GM18508 (cell line): ENCODE results near the gene SFI1.
A peak's percentile ranks its signal among the peaks of the same experiment; 100 is the strongest.
"Not testable (repeated sequence)": the region's sequence is repeated elsewhere in the genome, so short reads cannot be mapped to it uniquely, and the experiment has no call there.

ENCODE experiments used
- ATAC-seq: cut with Tn5 transposase; IDR thresholded peaks from one replicate; pipeline ENCODE4 v1.9.1; 2021; ENCODE audit warnings: moderate number of reproducible peaks; ENCODE audit not compliant: insufficient read depth, unreplicated experiment

Gene SFI1

DNA sequence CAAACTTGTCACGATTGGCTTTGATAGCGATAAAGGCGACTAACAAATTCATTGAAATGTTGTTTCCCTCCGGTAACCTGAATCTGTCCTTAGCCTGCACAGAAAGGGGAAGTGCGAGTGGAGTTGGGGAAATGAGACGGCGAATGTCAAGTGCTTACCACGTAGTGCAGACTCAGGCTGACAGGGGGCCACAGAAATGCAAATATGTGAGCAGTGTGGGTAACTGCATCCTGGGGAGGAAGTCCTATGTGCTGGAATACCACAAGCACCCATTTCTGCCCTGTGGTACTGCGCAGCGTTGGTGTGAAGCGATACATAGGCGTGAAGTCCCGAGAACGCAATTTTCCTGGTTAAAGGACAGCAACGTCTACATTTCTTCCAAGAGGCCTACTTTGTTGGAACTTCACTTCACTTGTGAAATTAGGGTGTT, 5.8 kb upstream of the SFI1 start:
- ATAC-seq, result peak; percentile 37

DNA sequence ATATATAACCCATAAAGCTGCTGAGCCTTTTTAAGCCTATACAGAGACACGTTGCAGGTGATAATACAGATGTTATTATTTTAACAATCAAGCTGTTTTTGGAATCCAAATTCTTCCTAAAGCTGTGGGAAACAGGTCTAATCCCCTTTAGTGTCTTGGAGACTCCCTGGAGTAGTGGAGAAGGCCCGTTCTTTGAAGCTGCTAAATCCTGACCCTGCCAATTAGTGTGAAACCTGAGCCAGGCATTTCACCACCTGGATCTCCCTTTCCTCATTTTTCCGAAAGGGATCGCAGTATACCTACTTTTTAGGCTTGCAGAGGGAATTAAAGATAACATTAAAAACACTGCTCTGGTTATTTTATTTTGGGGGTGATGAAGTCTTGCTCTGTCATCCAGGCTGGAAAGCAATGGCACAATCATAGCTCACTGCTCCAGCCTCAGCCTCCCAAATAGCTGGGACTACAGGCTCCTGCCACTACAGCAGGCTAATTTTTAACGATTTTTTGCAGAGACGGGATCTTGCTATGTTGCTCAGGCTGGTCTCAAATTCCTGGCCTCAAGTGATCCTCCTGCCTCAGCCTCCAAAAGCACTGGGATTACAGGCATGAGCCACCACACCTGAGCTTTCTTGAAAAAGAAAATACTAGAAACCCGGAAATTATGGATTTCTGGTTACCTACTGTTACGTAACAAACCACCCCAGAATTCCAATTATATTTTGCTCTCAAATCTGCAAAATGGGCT, 4.9 kb upstream of the SFI1 start:
- ATAC-seq, result no peak

DNA sequence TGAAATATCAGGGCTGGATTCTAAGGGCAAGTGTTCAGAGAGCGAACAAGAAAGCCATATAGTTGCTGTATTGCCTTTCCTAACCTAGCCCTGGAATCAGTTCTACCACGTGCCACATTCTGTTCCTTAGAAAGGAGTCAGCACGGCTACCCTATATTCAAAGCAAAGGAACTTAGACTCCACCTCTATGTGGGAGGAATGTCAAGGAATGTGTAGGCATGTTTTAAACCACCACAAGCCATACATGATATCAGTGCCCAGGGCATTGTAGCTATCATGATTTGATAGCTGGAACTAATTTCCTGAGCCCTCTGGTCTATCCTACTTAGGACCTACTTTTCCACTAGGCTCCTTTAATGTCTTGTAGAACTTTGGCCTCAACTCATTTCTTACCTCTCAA, 4.2 kb upstream of the SFI1 start:
- no peak for ATAC-seq

DNA sequence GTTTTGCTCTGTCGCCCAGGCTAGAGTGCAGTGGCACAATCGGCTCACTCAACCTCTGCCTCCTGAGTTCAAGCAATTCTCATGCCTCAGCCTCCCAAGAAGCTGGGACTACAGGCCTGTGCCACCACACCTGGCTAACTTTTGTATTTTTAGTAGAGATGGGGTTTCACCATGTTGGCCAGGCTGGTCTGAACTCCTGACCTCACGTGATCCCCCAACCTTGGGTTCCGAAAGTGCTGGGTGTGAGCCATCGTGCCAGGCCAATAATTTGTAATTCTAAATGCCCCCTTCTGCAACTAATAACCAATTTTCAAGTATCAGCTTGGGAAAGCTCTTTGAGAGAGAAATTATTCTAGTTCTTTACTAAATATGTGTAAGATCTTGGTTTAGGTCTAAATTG, 3.0 kb upstream of the SFI1 start:
- ATAC-seq, result not testable (repeated sequence)

DNA sequence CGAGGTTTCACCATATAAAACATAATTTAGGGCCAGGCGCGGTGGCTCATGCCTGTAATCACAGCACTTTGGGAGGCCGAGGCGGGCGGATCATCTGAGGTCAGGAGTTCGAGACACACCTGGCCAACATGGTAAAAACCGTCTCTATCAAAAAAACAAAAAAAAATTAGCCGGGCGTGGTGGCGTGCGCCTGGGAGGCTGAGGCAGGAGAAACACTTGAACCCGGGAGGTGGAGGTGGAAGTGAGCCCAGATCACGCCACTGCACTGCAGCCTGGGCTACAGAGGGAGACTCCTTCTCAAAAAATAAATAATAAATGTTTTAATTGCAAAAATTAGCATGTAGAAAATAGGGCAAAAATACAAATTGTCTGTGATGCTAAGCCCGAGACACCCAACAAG, 993 bp upstream of the SFI1 start:
- ATAC-seq, result no peak

DNA sequence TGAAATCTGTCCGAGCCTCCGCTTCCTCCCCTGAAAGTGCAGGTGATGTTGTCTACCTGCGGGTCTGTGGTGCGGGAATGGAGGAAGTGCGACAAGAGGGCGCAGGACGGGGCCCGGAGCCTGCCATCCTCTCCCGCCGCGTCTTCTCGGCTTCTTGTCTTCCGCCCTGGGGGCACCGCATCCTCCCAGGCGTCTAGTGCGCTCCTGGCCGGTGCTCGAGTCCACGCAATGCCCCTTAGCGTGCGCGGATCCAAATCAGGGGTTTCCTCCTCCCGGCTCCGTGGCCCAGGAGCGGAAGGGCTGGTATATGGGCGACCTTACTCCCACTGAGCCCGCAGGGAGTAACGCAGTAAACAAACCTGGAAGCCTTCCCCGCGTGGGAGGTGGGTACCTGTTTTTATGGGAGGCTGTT, 405 bp downstream of the SFI1 start:
- ATAC-seq, result no peak

DNA sequence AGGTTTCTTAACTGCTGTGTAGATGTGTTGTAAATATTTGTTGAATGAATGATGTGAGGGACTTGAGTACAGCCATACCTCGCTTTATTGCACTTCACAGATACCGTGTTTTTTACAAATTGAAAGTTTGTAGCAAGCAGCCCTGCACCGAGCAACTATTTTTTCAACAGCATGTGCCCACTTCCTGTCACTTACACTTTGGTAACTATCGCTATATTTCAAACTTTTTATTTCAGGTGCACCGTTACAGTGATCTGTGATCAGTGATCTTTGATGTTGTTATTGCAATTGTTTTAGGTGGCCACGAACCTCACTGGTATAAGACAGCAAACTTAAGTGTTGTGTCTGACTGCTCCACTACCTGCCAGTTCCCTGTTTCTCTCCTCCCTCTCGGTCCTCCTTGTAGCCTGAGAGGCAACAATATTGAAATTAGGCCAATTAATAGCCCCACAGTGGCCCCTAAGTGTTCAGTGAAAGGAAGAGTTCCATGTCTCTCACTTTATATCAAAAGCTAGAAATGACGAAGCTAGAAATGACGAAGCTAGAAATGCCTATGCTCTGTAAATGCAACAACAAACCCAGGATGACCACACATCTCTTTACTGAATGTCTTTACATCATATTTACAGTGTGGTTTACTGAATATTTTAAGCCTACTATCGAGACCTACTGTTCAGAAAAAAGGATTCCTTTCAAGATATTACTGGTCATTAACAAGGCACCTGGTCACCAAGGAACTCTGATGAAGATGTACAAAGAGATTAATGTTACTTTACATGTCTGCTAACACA, 1.0 kb downstream of the SFI1 start:
- no peak for ATAC-seq

DNA sequence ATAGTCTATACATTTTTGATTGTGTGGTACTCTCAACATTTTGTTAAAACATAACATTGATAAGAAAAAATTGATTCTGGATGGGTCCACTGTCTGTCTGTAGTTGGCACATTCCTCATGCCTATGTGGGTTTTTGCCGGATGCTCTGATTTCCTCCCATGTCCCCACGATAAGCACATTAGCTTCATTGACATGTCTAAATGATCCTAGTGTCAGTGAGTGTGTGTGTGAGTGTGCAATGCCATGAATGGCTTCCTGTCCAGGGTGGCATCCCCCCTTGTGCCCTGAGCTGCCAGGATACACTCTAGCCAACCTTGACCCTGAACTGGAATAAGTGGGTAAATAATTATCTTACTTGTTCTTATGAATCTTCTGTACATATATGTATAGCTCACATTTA, 5.4 kb downstream of the SFI1 start:
- ATAC-seq, result no peak

DNA sequence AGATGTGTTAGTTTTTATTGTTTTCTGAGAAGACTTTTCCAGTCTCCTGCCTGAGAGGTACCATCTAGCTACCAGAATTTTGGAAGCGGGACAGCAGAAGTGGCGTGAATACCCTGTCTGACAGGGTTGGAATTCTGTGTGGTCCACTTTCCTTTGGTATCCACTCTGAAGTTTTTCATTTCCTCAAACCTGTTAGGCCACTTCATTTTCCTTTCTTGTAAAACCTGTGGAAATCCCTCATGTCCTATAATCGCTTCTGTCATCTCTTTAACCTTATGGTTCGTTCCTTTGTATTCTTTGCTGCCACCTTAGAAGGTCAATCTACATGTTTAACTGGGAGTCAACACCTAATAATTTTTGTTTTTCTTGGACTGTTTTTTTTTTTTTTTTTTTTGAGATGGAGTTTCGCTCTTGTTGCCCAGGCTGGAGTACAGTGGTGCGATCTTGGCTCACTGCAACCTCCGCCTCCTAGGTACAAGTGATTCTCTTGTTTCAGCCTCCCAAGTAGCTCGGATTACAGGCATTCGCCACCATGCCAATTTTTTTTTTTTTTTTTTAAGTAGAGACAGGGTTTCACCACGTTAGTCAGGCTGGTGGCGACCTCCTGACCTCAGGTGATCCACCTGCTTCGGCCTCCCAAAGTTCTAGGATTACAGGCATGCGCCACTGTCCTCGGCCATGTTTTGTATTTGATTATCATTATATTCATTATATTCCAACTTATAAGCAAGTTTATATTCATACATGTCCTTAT, 7.1 kb downstream of the SFI1 start:
- ATAC-seq, result no peak

DNA sequence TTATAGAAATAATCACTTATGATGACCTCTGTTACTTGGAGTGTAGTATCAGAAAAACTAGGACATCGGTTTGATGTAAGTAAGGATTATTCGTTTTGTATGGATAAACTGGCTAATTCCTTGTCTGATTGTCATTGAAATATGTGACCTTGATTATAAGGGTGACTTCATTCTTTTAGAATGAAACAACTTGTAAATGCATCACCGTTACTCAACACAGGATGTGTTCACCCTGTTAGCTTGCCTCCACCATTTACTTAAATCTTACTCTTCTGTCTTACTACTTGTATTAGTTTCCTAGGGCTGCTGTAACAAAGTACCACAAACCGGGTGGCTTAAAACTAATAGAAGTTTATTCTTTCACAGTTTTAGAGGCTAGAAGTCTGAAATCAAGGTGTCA, 7.9 kb downstream of the SFI1 start:
- no peak for ATAC-seq

DNA sequence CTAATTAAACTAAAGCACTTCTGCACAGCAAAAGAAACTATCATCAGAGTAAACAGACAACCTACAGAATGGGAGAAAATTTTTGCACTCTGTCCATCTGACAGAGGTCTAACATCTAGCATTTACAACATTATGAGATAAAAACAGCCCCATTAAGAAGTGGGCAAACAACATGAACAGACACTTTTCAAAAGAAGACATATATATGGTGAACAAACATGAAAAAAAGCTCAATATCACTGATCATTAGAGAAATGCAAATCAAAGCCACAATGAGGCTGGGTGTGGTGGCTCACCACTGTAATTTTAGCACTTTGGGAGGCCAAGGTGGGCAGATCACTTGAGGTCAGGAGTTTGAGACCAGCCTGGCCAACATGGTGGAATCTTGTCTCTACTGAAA, 11.2 kb downstream of the SFI1 start:
- not testable (repeated sequence) for ATAC-seq

DNA sequence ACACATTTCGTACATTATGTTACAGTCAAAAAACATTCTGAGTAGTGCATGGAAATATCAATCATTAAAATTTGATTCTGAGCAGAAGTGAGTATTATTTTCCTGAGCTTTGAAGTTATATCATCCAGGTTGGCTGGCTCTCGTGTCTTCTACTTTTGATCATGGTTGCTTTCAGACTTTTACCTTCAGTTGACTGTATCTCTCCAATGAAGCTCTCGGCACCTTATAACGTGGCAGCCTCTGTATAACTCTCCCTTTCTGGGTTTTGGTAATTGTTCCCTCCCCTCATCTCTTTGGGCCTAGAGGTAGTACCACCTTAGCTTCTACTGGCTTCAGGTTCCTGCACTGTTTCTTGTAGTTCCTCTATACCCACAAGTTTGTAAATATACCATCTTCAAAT, 12.2 kb downstream of the SFI1 start:
- ATAC-seq, result no peak

DNA sequence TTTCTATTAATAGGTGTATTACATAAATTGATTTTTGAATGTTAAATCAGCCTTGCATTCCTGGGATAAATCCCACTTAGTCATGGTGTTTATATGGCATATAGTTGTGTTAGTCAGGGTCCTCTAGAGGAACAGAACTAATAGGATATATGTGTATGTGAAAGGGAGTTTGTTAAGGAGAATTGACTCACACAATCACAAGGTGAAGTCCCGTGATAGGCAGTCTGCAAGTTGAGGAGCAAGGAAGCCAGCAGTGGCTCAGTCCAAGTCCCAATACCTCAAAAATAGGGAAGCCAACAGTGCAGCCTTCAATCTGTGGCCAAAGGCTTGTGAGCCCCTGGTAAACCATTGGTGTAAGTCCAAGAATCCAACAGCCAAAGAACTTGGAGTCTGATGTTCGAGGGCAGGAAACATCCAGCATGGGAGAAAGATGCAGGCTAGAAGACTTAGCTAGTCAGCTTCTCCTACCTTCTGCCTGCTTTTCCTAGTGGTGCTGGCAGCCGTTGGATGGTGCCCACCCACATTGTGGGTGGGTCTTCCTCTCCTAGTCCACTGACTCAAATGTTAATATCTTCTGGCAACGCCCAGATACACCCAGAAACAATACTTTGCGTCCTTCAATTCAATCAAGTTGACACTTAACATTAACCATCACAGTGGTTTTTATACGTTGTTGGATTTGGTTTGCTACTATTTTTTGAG, 12.9 kb downstream of the SFI1 start:
- no peak for ATAC-seq

DNA sequence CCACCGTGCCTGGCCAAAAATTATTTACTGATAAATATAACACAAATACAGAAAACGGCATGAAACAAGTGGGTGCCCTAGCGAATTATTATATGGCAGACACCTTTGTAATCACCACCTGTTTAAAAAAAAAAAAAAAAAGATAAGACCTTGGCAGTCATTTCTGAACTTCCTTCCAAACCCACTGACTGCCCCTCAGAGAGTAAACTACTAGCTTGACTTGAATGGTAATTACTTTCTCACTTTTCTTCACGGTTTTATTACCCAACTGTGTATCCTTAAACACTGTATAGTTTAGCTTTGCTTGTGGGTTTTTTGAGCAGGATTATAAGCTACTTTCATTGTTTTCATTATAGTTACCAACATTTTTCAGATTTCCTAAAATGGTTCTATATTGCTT, 23.7 kb downstream of the SFI1 start:
- ATAC-seq, result no peak

DNA sequence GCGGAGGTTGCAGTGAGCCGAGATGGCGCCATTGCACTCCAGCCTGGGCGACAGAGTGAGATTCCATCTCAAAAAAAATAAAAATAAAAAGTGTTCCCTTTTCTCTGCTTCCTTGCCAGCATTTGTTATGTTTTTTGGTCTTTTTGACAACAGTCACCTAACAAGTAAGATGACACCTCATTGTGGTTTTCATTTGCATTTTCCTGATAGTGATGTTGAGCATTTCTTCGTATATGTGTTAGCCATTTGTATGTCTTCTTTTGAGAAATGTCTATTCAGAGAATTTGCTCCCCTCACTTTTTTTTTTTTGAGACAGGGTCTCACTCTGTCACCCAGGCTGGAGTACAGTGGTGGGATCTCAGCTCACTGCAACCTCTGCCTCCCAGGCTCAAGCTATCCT, 27.8 kb downstream of the SFI1 start:
- ATAC-seq, result not testable (repeated sequence)

DNA sequence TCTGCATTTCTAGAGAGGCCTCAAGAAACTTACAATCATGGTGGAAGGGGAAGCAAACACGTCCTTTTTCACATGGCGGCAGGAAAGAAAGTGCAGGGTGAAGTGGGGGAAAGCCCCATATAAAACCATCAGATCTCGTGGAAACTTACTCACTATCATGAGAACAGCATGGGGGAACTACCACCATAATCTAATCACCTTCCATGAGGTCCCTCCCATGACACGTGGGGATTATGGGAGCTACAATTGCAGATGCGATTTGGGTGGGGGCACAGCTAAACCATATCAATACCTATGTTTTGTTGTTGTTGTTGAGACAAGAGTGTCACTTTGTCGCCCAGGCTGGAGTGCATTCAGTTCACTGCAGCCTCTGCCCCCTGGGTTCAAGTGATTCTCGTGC, 29.9 kb downstream of the SFI1 start:
- ATAC-seq, result no peak

DNA sequence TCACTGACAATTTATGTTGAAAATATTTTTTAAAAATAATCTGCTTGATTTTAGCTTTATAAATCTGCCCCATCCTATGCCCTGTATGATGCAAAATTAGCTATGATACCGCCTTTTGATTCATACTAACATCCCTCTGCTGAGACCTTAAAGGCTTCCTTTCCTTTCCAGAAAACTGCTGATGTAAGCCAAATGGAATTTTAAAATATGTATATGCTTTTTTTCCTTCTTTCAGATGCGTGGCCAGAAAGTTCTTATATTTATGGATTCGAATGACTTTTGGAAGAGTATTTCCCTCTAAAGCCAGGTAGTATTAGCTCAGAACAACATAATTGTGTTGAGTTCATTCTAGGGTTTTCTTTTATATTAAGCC, 34.5 kb downstream of the SFI1 start:
- no peak for ATAC-seq

DNA sequence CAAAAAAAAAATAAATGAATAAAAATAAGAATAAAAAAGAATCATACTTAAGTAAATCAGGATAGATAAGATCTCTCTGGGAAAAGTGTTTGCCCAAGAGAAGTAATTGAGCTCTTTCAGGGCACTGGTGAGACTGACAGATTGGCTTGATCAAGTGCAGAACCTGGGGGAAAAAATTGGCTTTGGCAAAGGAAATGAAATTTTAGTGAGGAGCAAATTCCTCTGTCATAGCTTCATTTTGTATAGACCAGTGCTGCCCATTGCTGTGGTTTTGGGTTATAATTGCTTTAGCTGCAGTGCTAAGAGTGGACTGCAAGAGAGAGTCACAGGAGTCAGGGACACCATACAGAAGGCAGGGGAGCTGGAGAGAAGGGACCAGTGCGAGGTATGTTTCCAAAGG, 35.7 kb downstream of the SFI1 start:
- ATAC-seq, result no peak

DNA sequence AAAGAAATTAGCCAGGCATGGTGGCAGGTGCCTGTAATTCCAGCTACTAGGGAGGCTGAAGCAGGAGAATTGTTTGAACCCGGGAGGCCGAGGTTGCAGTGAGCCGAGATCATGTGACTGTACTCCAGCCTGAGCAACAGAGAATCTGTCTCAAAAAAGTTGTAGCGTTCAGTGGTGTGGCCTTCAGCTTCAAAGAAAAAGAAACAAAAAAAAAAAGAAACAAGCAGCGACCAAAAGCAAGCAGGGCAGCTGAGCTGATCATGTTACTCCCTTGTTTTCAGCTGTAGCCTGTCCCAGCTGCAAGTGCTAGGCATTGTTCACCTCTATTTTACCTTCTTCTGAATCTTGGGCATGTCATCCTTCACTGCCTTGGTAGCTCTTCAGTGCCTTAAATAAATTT, 37.0 kb downstream of the SFI1 start:
- no peak for ATAC-seq

DNA sequence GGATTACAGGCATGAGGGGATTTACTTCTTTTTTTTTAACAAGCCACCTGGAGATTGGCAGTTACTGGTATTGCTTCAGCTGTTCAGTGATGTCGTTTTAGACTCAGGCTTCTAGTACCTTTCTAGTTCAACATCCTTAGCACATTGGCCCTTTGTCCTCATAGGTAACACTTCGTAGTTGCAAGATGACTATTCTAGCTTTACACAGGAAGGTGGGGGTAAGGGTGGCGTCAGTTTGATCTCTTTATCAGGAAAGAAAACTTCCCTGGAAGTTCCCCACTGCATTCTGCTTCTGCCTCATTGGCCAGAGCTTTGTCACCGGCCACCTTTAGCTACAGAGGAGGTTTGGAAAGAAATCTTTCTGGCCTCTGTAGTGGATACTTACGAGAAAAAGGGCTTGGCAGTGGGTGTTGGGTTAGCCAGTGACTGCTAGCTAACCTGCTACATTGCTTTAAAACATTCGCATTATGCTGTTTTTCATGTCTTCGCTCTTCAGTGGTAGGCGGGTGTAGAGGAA, 40.7 kb downstream of the SFI1 start:
- no peak for ATAC-seq
